Pancreas (tissue), 10 donors: ENCODE data around the gene AKNAD1. TPM values are rescaled to one million over a fixed set of nuclear protein-coding genes. Genes with fewer than 3 reads are reported as not detected.

Experiments used
- ATAC-seq, 4 donors: fragments of 200-7000 bp; cut with Tn5 transposase; one replicate each; pipeline versions ENCODE4 v1.8.0 to v1.9.1; 2020; ENCODE audit warnings: mild to moderate bottlenecking in 4 of 4, moderate library complexity in 4 of 4
- DNase-seq, 6 donors: peaks; one replicate each; pipeline ENCODE4 v3.0.0-alpha.2; 2020
- FAIRE-seq: peaks from 2 replicates; lab custom pipeline; 2012; peaks lifted over from hg19 to GRCh38; lab: Jason Lieb, UNC
- H3K27ac ChIP-seq, 4 donors: fragments of 200-600 bp; sonication (generic); 1 replicate in 3 of 4; 2 replicates in 1 of 4; pipeline versions ENCODE4 v1.5.0 to v1.8.0; 2020
- H3K27me3 ChIP-seq, 4 donors: fragments of 200-600 bp; one replicate each; pipeline ENCODE4 v1.8.0; 2021
- H3K36me3 ChIP-seq, 3 donors: fragments of 200-600 bp; sonication (generic) in 1 of 3; one replicate each; pipeline versions ENCODE4 v1.5.0 to v1.8.0; 2020 to 2021
- H3K4me1 ChIP-seq, 3 donors: fragments of 200-600 bp; one replicate each; pipeline ENCODE4 v1.8.0; 2021
- H3K4me3 ChIP-seq, 4 donors: fragments of 200-600 bp; sonication (generic) in 2 of 4; one replicate each; pipeline versions ENCODE4 v1.5.0 to v1.8.0; 2020 to 2021
- H3K9me3 ChIP-seq, 4 donors: fragments of 200-600 bp; one replicate each; pipeline ENCODE4 v1.8.0; 2021
- WGBS, 2 donors: extraction: QIAGEN DNeasy Blood & Tissue Kit; methylation state at CpG; one replicate each; pipeline ENCODE4 v1.1.7; 2013; 5-methylcytosine and 5-hydroxymethylcytosine counted together
- intact Hi-C, 3 donors: fragments of 100-400 bp; cut with DNase I; formaldehyde crosslinking; loops; one replicate each; pipeline versions ENCODE4 v1.11.1 to v1.14.2; 2022
- polyA plus RNA-seq, 2 donors: library from polyadenylated mRNA; stranded (reverse); fragments of 200-250 nt; gene quantifications; one replicate each; pipeline ENCODE4 v1.2.3, GENCODE V29; 2013
- total RNA-seq, 6 donors: library from RNA; stranded (reverse); fragmentation: NEBNext Ultra II Directional in 4 of 6; extraction: Animal tissue kit (Norgen Biotek cat#: 25700) in 4 of 6; gene quantifications; one replicate each; pipeline versions ENCODE4 v1.2.1 to v1.2.4, GENCODE V29; 2021 to 2023
- TF ChIP-seq, protein P1 (sequence below), 4 donors: fragments of 200-600 bp; sonication (generic) in 3 of 4; IDR thresholded peaks; one replicate each; pipeline versions ENCODE4 v1.5.0 to v1.8.0; 2021; ENCODE audit warnings: antibody characterized with exemption in 4 of 4
- donor health status: healthy with polysubstance abuse.
- donor health status: DM: no; HTN: no; CAD: no; lungs with moderate emphysema.
- donor health status: DM: no; HTN: no; CAD: no.
- donor health status: control.
- donor health status: control.
- donor health status: Bipolar disorder and iron deficiency.
- donor health status: DM: yes; HTN: yes; CAD: no.
- donor health status: DM: no; HTN: no; CAD: no.
- donor health status: DM: no; HTN: no; CAD: no.
- donor health status: DM: yes; HTN: yes; CAD: no.

The AKNAD1 gene
- total and polyA plus RNA-seq, 8 donors, result 0.23 TPM; not detected in 7

DNA sequence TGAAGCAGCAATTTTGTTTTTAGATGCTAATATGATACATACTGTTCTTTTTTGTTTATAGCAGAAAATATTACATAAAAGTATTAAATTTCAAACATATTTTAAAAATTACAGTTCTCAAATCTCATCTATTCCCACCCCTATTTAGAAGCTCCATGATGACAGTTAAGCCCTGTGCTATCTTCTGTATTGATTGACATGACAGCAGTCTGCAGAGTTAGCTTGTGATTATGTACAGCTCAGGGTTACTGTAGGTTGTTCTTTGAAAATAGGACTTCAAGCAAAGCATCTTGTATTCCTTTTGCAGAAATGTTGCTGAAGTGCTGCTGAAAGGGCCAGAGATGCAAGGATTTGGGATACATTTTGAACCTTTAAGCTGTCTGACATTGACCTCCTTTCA lies 28.1 kb upstream of the AKNAD1 start:
- TF ChIP-seq, protein P1, sequence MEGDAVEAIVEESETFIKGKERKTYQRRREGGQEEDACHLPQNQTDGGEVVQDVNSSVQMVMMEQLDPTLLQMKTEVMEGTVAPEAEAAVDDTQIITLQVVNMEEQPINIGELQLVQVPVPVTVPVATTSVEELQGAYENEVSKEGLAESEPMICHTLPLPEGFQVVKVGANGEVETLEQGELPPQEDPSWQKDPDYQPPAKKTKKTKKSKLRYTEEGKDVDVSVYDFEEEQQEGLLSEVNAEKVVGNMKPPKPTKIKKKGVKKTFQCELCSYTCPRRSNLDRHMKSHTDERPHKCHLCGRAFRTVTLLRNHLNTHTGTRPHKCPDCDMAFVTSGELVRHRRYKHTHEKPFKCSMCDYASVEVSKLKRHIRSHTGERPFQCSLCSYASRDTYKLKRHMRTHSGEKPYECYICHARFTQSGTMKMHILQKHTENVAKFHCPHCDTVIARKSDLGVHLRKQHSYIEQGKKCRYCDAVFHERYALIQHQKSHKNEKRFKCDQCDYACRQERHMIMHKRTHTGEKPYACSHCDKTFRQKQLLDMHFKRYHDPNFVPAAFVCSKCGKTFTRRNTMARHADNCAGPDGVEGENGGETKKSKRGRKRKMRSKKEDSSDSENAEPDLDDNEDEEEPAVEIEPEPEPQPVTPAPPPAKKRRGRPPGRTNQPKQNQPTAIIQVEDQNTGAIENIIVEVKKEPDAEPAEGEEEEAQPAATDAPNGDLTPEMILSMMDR (IDR thresholded peaks at IDR 0.05), result no peak
- H3K27ac ChIP-seq, result no peak overlapping the region
- FAIRE-seq, result no peak

DNA sequence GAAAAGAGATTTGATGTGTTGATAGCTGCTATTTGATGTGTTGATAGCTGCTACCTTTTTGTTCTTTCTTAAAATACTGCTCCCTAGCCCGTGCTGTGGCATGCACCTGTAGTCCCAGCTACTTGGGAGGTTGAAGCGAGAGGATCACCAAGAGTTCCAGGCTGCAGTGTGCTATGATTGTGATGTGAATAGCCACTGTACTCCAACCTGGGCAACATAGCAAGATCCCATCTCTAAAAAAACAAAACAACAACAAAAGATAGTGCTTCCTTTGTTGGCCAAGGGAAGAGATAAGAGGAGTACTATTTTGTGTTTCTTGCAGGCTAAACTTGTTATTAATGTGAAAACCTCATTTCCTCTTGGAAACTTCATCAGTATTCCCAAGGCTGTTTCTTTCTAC lies 25.9 kb upstream of the AKNAD1 start:
- no peak overlapping the region for H3K4me3 ChIP-seq
- no peak for FAIRE-seq
- 97 to 98% methylated on average over 2 of the region's 2 CpGs for WGBS, 2 donors
- H3K36me3 ChIP-seq, result no peaks in the 10 kb centered on the region
- no peaks in the 10 kb centered on the region for H3K4me1 ChIP-seq
- no peaks in the 10 kb centered on the region for H3K9me3 ChIP-seq
- DNase-seq, result no peak
- intact Hi-C loops, result no loop called here
- no peak for ATAC-seq
- TF ChIP-seq, protein P1 (IDR thresholded peaks at IDR 0.05), result no peak
- no peaks in the 10 kb centered on the region for H3K27me3 ChIP-seq
- no peak overlapping the region for H3K27ac ChIP-seq

More for the DNA sequence above, 28.1 kb upstream of the AKNAD1 start:
- H3K4me1 ChIP-seq, result no peaks in the 10 kb centered on the region
- H3K36me3 ChIP-seq, result no peaks in the 10 kb centered on the region
- no peak for ATAC-seq
- no peak overlapping the region for H3K4me3 ChIP-seq
- intact Hi-C loops, result no loop called here
- no peaks in the 10 kb centered on the region for H3K27me3 ChIP-seq
- DNase-seq, result no peak
- no peaks in the 10 kb centered on the region for H3K9me3 ChIP-seq

DNA sequence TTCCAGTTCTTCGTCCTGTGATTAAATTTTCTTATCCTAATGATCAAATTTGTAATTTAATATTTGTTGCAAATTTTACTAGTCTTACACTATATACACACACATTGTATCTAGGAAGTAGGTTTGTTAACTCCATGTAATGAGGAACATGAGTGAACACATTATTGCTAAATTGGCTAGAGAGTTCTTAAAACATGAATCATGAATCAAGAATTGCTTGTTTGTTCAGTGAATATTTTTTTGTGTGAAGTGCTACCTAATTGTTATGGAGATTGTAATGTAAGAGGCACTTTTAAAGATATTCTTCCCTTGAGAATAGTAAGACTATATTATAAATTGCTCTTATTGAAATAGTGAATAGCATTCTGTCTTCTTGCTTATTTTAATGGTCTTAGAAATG lies 24.5 kb upstream of the AKNAD1 start:
- FAIRE-seq, result no peak

DNA sequence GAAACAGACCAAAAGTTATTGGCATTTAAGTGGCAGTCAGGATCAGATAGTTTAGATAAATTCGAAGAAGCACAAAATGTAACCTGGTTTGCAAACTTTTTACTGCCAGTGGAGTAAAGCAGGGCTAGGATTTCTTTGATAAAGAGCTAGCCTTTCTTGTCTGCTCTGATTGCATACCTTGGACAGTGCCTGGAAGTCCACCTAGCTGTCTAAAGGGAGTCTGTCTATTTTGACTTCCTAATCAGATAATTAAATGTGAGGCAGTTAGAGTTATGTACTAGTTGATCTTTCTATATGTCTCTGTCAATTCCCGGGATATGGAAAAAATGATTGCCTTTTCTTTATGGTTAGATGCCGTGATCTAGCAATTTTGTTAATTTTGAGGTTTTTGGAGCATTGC lies 24.0 kb upstream of the AKNAD1 start:
- Histone ChIP-seq H3K4me1 (peaks cover 0 to 4% (median 0%) of the 10 kb centered on the region in 3 donors), H3K27me3 (no peaks in the 10 kb centered on the region), H3K4me3 (no peak overlapping the region), H3K27ac (no peak overlapping the region), H3K36me3 (no peaks in the 10 kb centered on the region), H3K9me3 (no peaks in the 10 kb centered on the region)
- DNase-seq (no peak), FAIRE-seq (no peak), ATAC-seq (no peak)
- intact Hi-C loops, result no loop called here
- 67 to 74% methylated on average over 3 of the region's 3 CpGs for WGBS, 2 donors
- TF ChIP-seq, protein P1 (IDR thresholded peaks at IDR 0.05), result no peak

More for the DNA sequence above, 24.5 kb upstream of the AKNAD1 start:
- no peak overlapping the region for H3K4me3 ChIP-seq
- H3K27ac ChIP-seq, result no peak overlapping the region
- ATAC-seq (no peak), DNase-seq (no peak)
- intact Hi-C loops, result no loop called here
- no peaks in the 10 kb centered on the region for H3K9me3 ChIP-seq
- no peaks in the 10 kb centered on the region for H3K4me1 ChIP-seq
- TF ChIP-seq, protein P1 (IDR thresholded peaks at IDR 0.05), result no peak
- H3K36me3 ChIP-seq, result no peaks in the 10 kb centered on the region
- WGBS, 2 donors, result 82 to 86% methylated on average over 1 of the region's 1 CpG
- H3K27me3 ChIP-seq, result no peaks in the 10 kb centered on the region

DNA sequence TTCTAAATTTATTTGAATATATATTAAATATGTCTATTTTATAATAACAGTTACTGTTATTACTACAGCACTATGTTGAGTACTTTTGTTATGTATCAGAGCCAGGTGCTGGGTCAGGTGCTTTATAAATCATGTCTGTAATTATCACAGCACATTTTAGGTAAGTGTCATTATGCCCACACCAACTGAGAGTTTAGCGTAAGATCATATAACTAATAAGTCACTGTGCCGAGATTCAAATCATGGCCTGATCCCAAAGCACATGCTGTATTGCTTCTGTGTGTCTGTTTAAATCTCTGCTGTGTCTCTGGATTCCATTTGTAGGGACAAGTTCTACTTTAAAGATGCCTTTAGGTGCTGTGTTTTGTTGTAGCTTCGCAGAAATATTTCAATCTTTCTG lies 21.8 kb upstream of the AKNAD1 start:
- Histone ChIP-seq H3K27me3 (no peaks in the 10 kb centered on the region), H3K27ac (no peak overlapping the region), H3K4me1 (peaks cover 0 to 4% (median 0%) of the 10 kb centered on the region in 3 donors), H3K9me3 (no peaks in the 10 kb centered on the region), H3K36me3 (no peaks in the 10 kb centered on the region), H3K4me3 (no peak overlapping the region)
- ATAC-seq, result no peak
- WGBS, 2 donors, result 82 to 89% methylated on average over 3 of the region's 3 CpGs
- TF ChIP-seq, protein P1 (IDR thresholded peaks at IDR 0.05), result no peak
- intact Hi-C loops, result no loop called here
- no peak for DNase-seq
- no peak for FAIRE-seq
